Ectodermal cell (in vitro differentiated cells): Measurements from ENCODE around the gene ITCH.

ENCODE experiments used
- H3K27ac ChIP-seq: 2 replicates; pipeline ENCODE4 v1.7.0; 2013; ENCODE audit warnings: mild to moderate bottlenecking, low read depth, low read length; ENCODE audit not compliant: insufficient read depth, poor library complexity, severe bottlenecking
- H3K27me3 ChIP-seq: 2 replicates; pipeline ENCODE4 v1.7.0; 2013; ENCODE audit warnings: mild to moderate bottlenecking, low read length; ENCODE audit not compliant: insufficient read depth, control insufficient read depth, poor library complexity, severe bottlenecking
- H3K36me3 ChIP-seq: one replicate; pipeline ENCODE4 v1.7.0; 2013; ENCODE audit warnings: low read length; ENCODE audit not compliant: control insufficient read depth, insufficient read depth
- H3K4me1 ChIP-seq: one replicate; pipeline ENCODE4 v1.7.0; 2013; ENCODE audit warnings: low read length; ENCODE audit not compliant: control insufficient read depth, insufficient read depth
- H3K4me3 ChIP-seq: 2 replicates; pipeline ENCODE4 v1.7.0; 2013; ENCODE audit warnings: low read depth, low read length, control low read depth; ENCODE audit not compliant: insufficient read depth
- H3K9me3 ChIP-seq: 2 replicates; pipeline ENCODE4 v1.7.0; 2013; ENCODE audit warnings: mild to moderate bottlenecking, low read length, moderate library complexity; ENCODE audit not compliant: control insufficient read depth
- WGBS, 2 experiments: methylation state at CpG; one replicate each; pipeline ENCODE4 v1.1.7; 2013; ENCODE audit warnings: missing lambda C conversion rate in 2 of 2; 5-methylcytosine and 5-hydroxymethylcytosine counted together

Gene ITCH

GRCh38 chr20:34542439-34542838 lies 179.4 kb downstream of the ITCH start:
- Histone ChIP-seq H3K9me3 (no peaks in the 10 kb centered on the region), H3K27ac (no peak overlapping the region), H3K36me3 (peaks cover 17% of the 10 kb centered on the region), H3K4me3 (no peak overlapping the region), H3K4me1 (no peaks in the 10 kb centered on the region), H3K27me3 (no peaks in the 10 kb centered on the region)
- 95 to 96% methylated on average over 6 of the region's 6 CpGs for WGBS, 2 experiments

- Histone ChIP-seq H3K27ac (no peak overlapping the region), H3K27me3 (no peaks in the 10 kb centered on the region), H3K4me3 (no peak overlapping the region), H3K9me3 (no peaks in the 10 kb centered on the region), H3K4me1 (no peaks in the 10 kb centered on the region), H3K36me3 (peaks cover 15% of the 10 kb centered on the region)
- WGBS, 2 experiments = 86 to 89% methylated on average over 12 of the region's 12 CpGs
Observed at GRCh38 chr20:34543463-34544056, 180.5 kb downstream of the ITCH start.

GRCh38 chr20:34544109-34544796 lies 181.2 kb downstream of the ITCH start:
- H3K27ac ChIP-seq = no peak overlapping the region
- no peaks in the 10 kb centered on the region for H3K27me3 ChIP-seq
- H3K4me3 ChIP-seq = no peak overlapping the region
- H3K9me3 ChIP-seq = no peaks in the 10 kb centered on the region
- peaks cover 15% of the 10 kb centered on the region for H3K36me3 ChIP-seq
- WGBS, 2 experiments = 55 to 59% methylated on average over 19 of the region's 19 CpGs
- no peaks in the 10 kb centered on the region for H3K4me1 ChIP-seq

- Histone ChIP-seq H3K4me3 (no peak overlapping the region), H3K4me1 (no peaks in the 10 kb centered on the region), H3K36me3 (no peaks in the 10 kb centered on the region), H3K27ac (no peak overlapping the region), H3K27me3 (no peaks in the 10 kb centered on the region), H3K9me3 (no peaks in the 10 kb centered on the region)
- WGBS, 2 experiments = 92 to 93% methylated on average over 11 of the region's 11 CpGs
Observed at GRCh38 chr20:34546751-34547181, 183.7 kb downstream of the ITCH start.

- Histone ChIP-seq H3K9me3 (no peaks in the 10 kb centered on the region), H3K4me1 (no peaks in the 10 kb centered on the region), H3K36me3 (no peaks in the 10 kb centered on the region), H3K27me3 (no peaks in the 10 kb centered on the region), H3K4me3 (no peak overlapping the region), H3K27ac (no peak overlapping the region)
- 91 to 92% methylated on average over 22 of the region's 22 CpGs for WGBS, 2 experiments
Observed at GRCh38 chr20:34547844-34548613, 185.0 kb downstream of the ITCH start.

GRCh38 chr20:34549291-34549928 lies 186.3 kb downstream of the ITCH start:
- no peaks in the 10 kb centered on the region for H3K4me1 ChIP-seq
- no peak overlapping the region for H3K4me3 ChIP-seq
- no peaks in the 10 kb centered on the region for H3K27me3 ChIP-seq
- 75 to 78% methylated on average over 20 of the region's 20 CpGs for WGBS, 2 experiments
- no peaks in the 10 kb centered on the region for H3K36me3 ChIP-seq
- H3K9me3 ChIP-seq = no peaks in the 10 kb centered on the region
- no peak overlapping the region for H3K27ac ChIP-seq

- Histone ChIP-seq H3K27ac (no peak overlapping the region), H3K27me3 (no peaks in the 10 kb centered on the region), H3K36me3 (no peaks in the 10 kb centered on the region), H3K4me1 (no peaks in the 10 kb centered on the region), H3K9me3 (no peaks in the 10 kb centered on the region), H3K4me3 (no peak overlapping the region)
- 92% methylated on average over 13 of the region's 13 CpGs for WGBS, 2 experiments
Observed at GRCh38 chr20:34549929-34550305, 186.8 kb downstream of the ITCH start.

- WGBS, 2 experiments = 88 to 94% methylated on average over 6 of the region's 6 CpGs
- Histone ChIP-seq H3K9me3 (no peaks in the 10 kb centered on the region), H3K36me3 (no peaks in the 10 kb centered on the region), H3K27ac (no peak overlapping the region), H3K4me1 (no peaks in the 10 kb centered on the region), H3K27me3 (no peaks in the 10 kb centered on the region), H3K4me3 (no peak overlapping the region)
Observed at GRCh38 chr20:34552569-34552968, 189.5 kb downstream of the ITCH start.

GRCh38 chr20:34553366-34553867 lies 190.3 kb downstream of the ITCH start:
- Histone ChIP-seq H3K4me1 (no peaks in the 10 kb centered on the region), H3K4me3 (no peak overlapping the region), H3K9me3 (no peaks in the 10 kb centered on the region), H3K36me3 (no peaks in the 10 kb centered on the region), H3K27me3 (peaks cover 5% of the 10 kb centered on the region), H3K27ac (no peak overlapping the region)
- WGBS, 2 experiments = 73 to 75% methylated on average over 4 of the region's 4 CpGs

- Histone ChIP-seq H3K9me3 (no peaks in the 10 kb centered on the region), H3K27me3 (peaks cover 10% of the 10 kb centered on the region), H3K36me3 (no peaks in the 10 kb centered on the region), H3K4me3 (peak overlapping the region; percentile 52), H3K4me1 (no peaks in the 10 kb centered on the region), H3K27ac (no peak overlapping the region)
- WGBS, 2 experiments = 72 to 74% methylated on average over 11 of the region's 11 CpGs
Observed at GRCh38 chr20:34557936-34558319, 194.9 kb downstream of the ITCH start.
